Measurements from ENCODE around the gene BMPER.

Gene BMPER

GRCh38 chr7:33905389-33906032 is at the start of gene BMPER:
TSS of gene BMPER (plus strand) at chr7:33905539. CDS start at chr7:33905614, 75 bp downstream.
- DNase-seq, result peak in 1 of 2 donors; percentile 6

GRCh38 chr7:33861947-33862346 is 43.4 kb upstream of the BMPER start:
- no peak for DNase-seq

- DNase-seq, result no peak
Observed at GRCh38 chr7:33862946-33863814, 42.2 kb upstream of the BMPER start.

GRCh38 chr7:33868166-33868565 is 37.2 kb upstream of the BMPER start:
- no peak for DNase-seq

GRCh38 chr7:33869176-33869575 is 36.2 kb upstream of the BMPER start:
- DNase-seq, result no peak

- DNase-seq, result no peak
Observed at GRCh38 chr7:33870120-33870519, 35.2 kb upstream of the BMPER start.

GRCh38 chr7:33872870-33873269 is 32.5 kb upstream of the BMPER start:
- no peak for DNase-seq

GRCh38 chr7:33873518-33873917 is 31.8 kb upstream of the BMPER start:
- DNase-seq, result no peak

GRCh38 chr7:33873981-33874750 is 31.2 kb upstream of the BMPER start:
- DNase-seq, result no peak

GRCh38 chr7:33874943-33875342 is 30.4 kb upstream of the BMPER start:
- DNase-seq, result no peak

- no peak for DNase-seq
Observed at GRCh38 chr7:33876596-33877274, 28.6 kb upstream of the BMPER start.

GRCh38 chr7:33880787-33881186 is 24.6 kb upstream of the BMPER start:
- no peak for DNase-seq

- no peak for DNase-seq
Observed at GRCh38 chr7:33881316-33881715, 24.0 kb upstream of the BMPER start.

GRCh38 chr7:33882040-33882837 is 23.1 kb upstream of the BMPER start:
- DNase-seq, result no peak

- no peak for DNase-seq
Observed at GRCh38 chr7:33882950-33883670, 22.2 kb upstream of the BMPER start.

GRCh38 chr7:33883671-33883965 is 21.7 kb upstream of the BMPER start:
- DNase-seq, result no peak

GRCh38 chr7:33885290-33886148 is 19.8 kb upstream of the BMPER start:
- DNase-seq, result no peak

- DNase-seq, result no peak
Observed at GRCh38 chr7:33886149-33886623, 19.2 kb upstream of the BMPER start.

- DNase-seq, result no peak
Observed at GRCh38 chr7:33887266-33887975, 17.9 kb upstream of the BMPER start.

- DNase-seq, result no peak
Observed at GRCh38 chr7:33888166-33888565, 17.2 kb upstream of the BMPER start.
